DOHH2 (cell line): ENCODE measurements around the gene PAM.

Experiments
- H3F3A ChIP-seq: fragments of 200-600 bp; sonication (generic), shearing (Covaris generic); 2 replicates; pipeline ENCODE4 v1.6.0; 2016; ENCODE audit warnings: antibody characterized with exemption, mild to moderate bottlenecking; ENCODE audit not compliant: control insufficient read depth, insufficient read depth
- H3K27ac ChIP-seq: fragments of 200-600 bp; sonication (generic); 2 replicates; pipeline ENCODE4 v1.5.1; 2014; ENCODE audit warnings: low read depth, mild to moderate bottlenecking, low read length, moderate library complexity
- H3K27me3 ChIP-seq: fragments of 200-600 bp; sonication (generic); 2 replicates; pipeline ENCODE4 v1.6.1; 2014; ENCODE audit warnings: mild to moderate bottlenecking, low read length, mixed read lengths; ENCODE audit not compliant: control insufficient read depth
- H3K36me3 ChIP-seq: fragments of 200-600 bp; sonication (generic); 2 replicates; pipeline ENCODE4 v1.6.1; 2014; ENCODE audit warnings: mild to moderate bottlenecking, low read length, moderate library complexity, mixed read lengths; ENCODE audit not compliant: control insufficient read depth
- H3K4me1 ChIP-seq: fragments of 200-600 bp; sonication (generic); 2 replicates; pipeline ENCODE4 v1.6.1; 2014; ENCODE audit warnings: mild to moderate bottlenecking, low read length, mixed read lengths; ENCODE audit not compliant: control insufficient read depth
- H3K4me2 ChIP-seq: fragments of 200-600 bp; sonication (generic); 2 replicates; pipeline ENCODE4 v1.6.0; 2014; ENCODE audit warnings: mild to moderate bottlenecking, low read length, moderate library complexity
- H3K4me3 ChIP-seq: fragments of 200-600 bp; sonication (generic); 2 replicates; pipeline ENCODE4 v1.5.1; 2014; ENCODE audit warnings: mild to moderate bottlenecking, low read length, mixed read lengths
- H3K79me2 ChIP-seq: fragments of 200-600 bp; sonication (generic); 2 replicates; pipeline ENCODE4 v1.6.1; 2014; ENCODE audit warnings: mild to moderate bottlenecking, low read length, mixed read lengths; ENCODE audit not compliant: control insufficient read depth
- H3K9me2 ChIP-seq: fragments of 200-600 bp; sonication (generic); replicated peaks from 2 replicates; pipeline ENCODE4 v1.6.1; 2014; ENCODE audit warnings: mild to moderate bottlenecking, low read length, mixed read lengths; ENCODE audit not compliant: control insufficient read depth
- H3K9me3 ChIP-seq: fragments of 200-600 bp; sonication (generic); 2 replicates; pipeline ENCODE4 v1.6.1; 2014; ENCODE audit warnings: antibody characterized with exemption, low read length, mixed read lengths; ENCODE audit not compliant: control insufficient read depth, insufficient read depth
- H4K20me1 ChIP-seq: fragments of 200-600 bp; sonication (generic); 2 replicates; pipeline ENCODE4 v1.6.0; 2014; ENCODE audit warnings: low read depth, mild to moderate bottlenecking, antibody characterized with exemption, low read length, moderate library complexity; ENCODE audit not compliant: control insufficient read depth, insufficient read depth
- EZH2phosphoT487 ChIP-seq: fragments of 200-600 bp; sonication (generic); IDR thresholded peaks from 2 replicates; pipeline ENCODE4 v1.6.1; 2017; ENCODE audit warnings: borderline replicate concordance, mild to moderate bottlenecking, antibody characterized with exemption, low read length, moderate library complexity, mixed read lengths
- TF ChIP-seq, protein P1 (sequence below): fragments of 200-600 bp; sonication (generic); IDR thresholded peaks from one replicate; pipeline ENCODE4 v1.5.1; 2014; ENCODE audit warnings: antibody characterized with exemption, mild to moderate bottlenecking, low read depth, low read length; ENCODE audit not compliant: poor library complexity, severe bottlenecking

PAM gene

GRCh38 chr5:102718819-102719218, 36.3 kb upstream of the PAM start:
- Histone ChIP-seq H3K4me1 (no peaks in the 10 kb centered on the region), H3K4me3 (no peak overlapping the region), H4K20me1 (no peaks in the 10 kb centered on the region), H3K27ac (no peak overlapping the region), H3K36me3 (no peaks in the 10 kb centered on the region), H3K79me2 (no peaks in the 10 kb centered on the region), H3K9me2 (no peaks in the 10 kb centered on the region), H3F3A (no peaks in the 10 kb centered on the region), H3K27me3 (no peaks in the 10 kb centered on the region), H3K4me2 (no peak overlapping the region), H3K9me3 (no peaks in the 10 kb centered on the region)
- TF ChIP-seq, protein P1, sequence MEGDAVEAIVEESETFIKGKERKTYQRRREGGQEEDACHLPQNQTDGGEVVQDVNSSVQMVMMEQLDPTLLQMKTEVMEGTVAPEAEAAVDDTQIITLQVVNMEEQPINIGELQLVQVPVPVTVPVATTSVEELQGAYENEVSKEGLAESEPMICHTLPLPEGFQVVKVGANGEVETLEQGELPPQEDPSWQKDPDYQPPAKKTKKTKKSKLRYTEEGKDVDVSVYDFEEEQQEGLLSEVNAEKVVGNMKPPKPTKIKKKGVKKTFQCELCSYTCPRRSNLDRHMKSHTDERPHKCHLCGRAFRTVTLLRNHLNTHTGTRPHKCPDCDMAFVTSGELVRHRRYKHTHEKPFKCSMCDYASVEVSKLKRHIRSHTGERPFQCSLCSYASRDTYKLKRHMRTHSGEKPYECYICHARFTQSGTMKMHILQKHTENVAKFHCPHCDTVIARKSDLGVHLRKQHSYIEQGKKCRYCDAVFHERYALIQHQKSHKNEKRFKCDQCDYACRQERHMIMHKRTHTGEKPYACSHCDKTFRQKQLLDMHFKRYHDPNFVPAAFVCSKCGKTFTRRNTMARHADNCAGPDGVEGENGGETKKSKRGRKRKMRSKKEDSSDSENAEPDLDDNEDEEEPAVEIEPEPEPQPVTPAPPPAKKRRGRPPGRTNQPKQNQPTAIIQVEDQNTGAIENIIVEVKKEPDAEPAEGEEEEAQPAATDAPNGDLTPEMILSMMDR = no peak
- TF ChIP-seq EZH2phosphoT487 = no peak

GRCh38 chr5:102719886-102720285, 35.2 kb upstream of the PAM start:
- no peaks in the 10 kb centered on the region for H3K36me3 ChIP-seq
- TF ChIP-seq EZH2phosphoT487 = no peak
- TF ChIP-seq, protein P1 = no peak
- H3K4me1 ChIP-seq = no peaks in the 10 kb centered on the region
- H3K79me2 ChIP-seq = no peaks in the 10 kb centered on the region
- H3K27me3 ChIP-seq = no peaks in the 10 kb centered on the region
- H3K4me2 ChIP-seq = no peak overlapping the region
- H3K9me2 ChIP-seq = no peaks in the 10 kb centered on the region
- H3K4me3 ChIP-seq = no peak overlapping the region
- no peaks in the 10 kb centered on the region for H3K9me3 ChIP-seq
- no peak overlapping the region for H3K27ac ChIP-seq
- no peaks in the 10 kb centered on the region for H3F3A ChIP-seq
- no peaks in the 10 kb centered on the region for H4K20me1 ChIP-seq

DNA sequence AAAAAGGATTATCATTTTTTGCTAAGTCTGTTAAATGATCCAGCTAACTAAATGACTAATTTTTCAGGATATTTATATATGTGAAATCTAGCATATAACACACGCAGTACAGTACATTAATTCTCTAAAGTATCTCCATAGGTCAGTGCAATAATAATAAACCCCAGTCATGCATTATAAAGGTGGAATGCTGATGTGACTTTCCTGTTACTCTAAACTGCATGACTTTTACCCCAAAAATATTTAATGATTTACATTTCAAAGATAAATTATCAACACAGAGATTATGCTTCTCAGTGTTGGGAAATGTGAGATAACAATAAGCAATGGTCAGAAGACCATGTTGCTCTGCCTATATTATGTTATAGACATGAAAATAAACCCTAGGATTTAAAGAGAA, 34.1 kb upstream of the PAM start:
- no peaks in the 10 kb centered on the region for H3K79me2 ChIP-seq
- no peaks in the 10 kb centered on the region for H4K20me1 ChIP-seq
- no peaks in the 10 kb centered on the region for H3K9me3 ChIP-seq
- no peaks in the 10 kb centered on the region for H3K9me2 ChIP-seq
- TF ChIP-seq, protein P1 = no peak
- no peak for TF ChIP-seq EZH2phosphoT487
- no peak overlapping the region for H3K4me2 ChIP-seq
- H3K27ac ChIP-seq = no peak overlapping the region
- H3K4me3 ChIP-seq = no peak overlapping the region
- H3F3A ChIP-seq = no peaks in the 10 kb centered on the region
- H3K36me3 ChIP-seq = no peaks in the 10 kb centered on the region
- H3K4me1 ChIP-seq = no peaks in the 10 kb centered on the region
- H3K27me3 ChIP-seq = no peaks in the 10 kb centered on the region

DNA sequence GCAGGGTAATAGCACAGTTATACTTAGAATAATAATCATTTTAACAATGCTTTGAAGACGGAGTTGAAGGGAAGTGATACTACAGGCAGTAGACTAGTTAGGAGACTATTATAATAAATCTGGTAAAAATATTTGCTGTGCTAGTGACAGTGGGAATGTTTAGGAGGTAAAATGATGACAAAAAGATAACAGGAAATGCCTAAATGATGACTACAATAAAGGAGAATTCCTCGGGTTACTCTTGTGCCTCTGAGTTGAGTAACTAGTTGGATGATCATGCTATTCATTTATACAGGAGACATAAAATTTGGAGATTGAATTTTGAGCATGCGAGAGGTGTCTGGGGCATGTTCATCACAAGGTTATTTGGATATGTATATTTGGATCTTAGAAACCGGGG, 32.2 kb upstream of the PAM start:
- Histone ChIP-seq H3F3A (no peaks in the 10 kb centered on the region), H4K20me1 (no peaks in the 10 kb centered on the region), H3K4me2 (no peak overlapping the region), H3K79me2 (no peaks in the 10 kb centered on the region), H3K9me3 (no peaks in the 10 kb centered on the region), H3K27ac (no peak overlapping the region), H3K4me3 (no peak overlapping the region), H3K4me1 (no peaks in the 10 kb centered on the region), H3K27me3 (no peaks in the 10 kb centered on the region), H3K36me3 (no peaks in the 10 kb centered on the region), H3K9me2 (no peaks in the 10 kb centered on the region)
- no peak for TF ChIP-seq EZH2phosphoT487
- TF ChIP-seq, protein P1 = no peak
